GM21723 (cell line): ENCODE measurements around the gene PEX11G.
"Not testable (repeated sequence)": the region's sequence is repeated elsewhere in the genome, so short reads cannot be mapped to it uniquely, and the experiment has no call there.

ENCODE experiments used
- ATAC-seq: cut with Tn5 transposase; IDR thresholded peaks from one replicate; pipeline ENCODE4 v1.9.1; 2021; ENCODE audit warnings: mild to moderate bottlenecking, moderate library complexity; ENCODE audit not compliant: unreplicated experiment

PEX11G gene

GRCh38 chr19:7470540-7471305 is 18.1 kb downstream of the PEX11G start:
- no peak for ATAC-seq

- ATAC-seq, result no peak
Observed at GRCh38 chr19:7469669-7470285, 19.1 kb downstream of the PEX11G start.

DNA sequence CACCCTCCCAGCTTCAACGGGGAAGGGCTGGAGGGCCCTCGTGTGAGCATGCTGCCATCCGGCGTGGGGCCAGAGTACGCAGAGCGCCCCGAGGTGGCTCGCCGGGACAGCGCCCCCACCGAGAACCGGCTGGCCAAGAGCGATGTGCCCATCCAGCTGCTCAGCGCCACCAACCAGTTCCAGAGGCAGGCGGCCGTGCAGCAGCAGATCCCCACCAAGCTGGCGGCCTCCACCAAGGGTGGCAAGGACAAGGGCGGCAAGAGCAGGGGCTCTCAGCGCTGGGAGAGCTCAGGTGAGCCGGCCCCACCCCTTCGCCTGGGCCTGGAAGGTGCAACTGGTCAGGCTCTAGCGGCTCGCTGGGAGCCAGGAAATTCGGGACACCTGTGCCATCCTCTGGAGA is 20.0 kb downstream of the PEX11G start:
- no peak for ATAC-seq

GRCh38 chr19:7467009-7467989 is 21.5 kb downstream of the PEX11G start:
- ATAC-seq, result no peak

DNA sequence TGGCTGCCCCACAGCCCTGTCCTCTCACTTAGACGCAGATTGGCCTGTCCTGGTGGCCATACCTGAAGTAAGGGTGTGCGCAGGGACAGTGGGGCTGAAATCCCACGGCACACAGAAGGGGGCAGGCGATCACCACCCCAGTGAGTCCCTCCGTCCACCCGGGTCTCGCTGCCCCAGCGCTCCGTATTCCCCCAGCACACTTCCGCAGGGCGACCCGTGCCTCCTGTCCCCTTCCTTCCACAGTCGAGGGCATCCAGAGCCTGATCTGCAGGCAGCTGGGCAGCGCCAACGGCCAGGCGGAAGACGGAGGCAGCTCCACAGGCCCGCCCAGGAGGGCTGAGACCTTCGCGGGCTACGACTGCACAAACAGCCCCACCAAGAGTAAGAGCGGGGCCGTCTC is 25.3 kb downstream of the PEX11G start:
- ATAC-seq, result no peak

DNA sequence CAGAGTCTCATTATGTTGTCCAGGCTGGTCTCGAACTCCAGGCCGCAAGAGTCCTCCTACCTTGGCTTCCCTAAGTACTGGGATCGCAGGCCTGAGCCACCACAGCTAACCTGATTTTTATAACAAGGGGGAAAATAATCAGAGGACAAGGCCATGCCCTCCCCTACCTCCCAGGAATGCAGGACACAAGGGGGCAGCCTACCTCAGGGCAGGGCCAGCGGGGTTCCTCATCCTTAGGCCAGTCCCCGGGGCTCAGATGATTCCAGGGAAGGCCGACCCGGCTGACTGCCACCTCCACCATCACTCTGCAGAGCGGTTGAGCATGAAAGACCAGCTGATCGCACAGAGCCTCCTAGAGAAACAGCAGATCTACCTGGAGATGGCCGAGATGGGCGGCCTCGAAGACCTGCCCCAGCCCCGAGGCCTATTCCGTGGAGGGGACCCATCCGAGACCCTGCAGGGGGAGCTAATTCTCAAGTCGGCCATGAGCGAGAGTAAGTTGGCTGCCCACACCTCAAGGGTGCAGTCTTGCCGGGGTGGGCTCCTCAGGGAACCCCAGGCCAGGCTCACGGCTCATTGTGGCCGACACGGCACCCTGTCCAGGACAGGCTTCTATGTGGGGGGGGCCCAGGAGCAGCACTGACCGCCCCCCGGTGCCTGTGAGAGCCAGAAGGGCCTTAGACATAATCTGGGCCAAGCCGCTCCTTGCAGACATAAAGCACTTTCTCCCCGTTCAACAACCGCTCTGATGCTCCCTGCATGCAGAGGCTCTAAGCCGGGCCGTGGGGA is 26.8 kb downstream of the PEX11G start:
- no peak for ATAC-seq

- ATAC-seq, result no peak
Observed at GRCh38 chr19:7460562-7460966, 28.3 kb downstream of the PEX11G start.

GRCh38 chr19:7459773-7460172 is 29.1 kb downstream of the PEX11G start:
- no peak for ATAC-seq

DNA sequence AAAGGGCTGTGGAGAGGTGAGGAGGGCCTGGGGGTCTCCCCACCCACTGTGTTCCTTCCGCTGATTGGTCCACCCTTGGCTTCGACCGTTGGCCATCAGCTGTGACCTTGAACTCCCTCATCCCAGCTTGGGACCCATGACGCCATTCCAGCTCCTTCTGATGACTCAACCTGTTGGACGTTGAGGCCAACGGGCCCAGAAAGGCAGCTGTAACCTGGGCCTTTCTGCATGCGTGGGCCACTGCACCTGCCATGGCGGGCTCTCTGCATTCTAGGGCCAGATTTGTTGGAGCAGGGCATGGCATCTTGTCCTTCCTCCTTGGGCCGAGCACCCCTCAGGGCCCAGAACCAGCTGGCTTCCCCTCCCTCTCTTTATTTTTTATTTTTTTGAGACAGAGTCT is 30.2 kb downstream of the PEX11G start:
- ATAC-seq, result no peak

DNA sequence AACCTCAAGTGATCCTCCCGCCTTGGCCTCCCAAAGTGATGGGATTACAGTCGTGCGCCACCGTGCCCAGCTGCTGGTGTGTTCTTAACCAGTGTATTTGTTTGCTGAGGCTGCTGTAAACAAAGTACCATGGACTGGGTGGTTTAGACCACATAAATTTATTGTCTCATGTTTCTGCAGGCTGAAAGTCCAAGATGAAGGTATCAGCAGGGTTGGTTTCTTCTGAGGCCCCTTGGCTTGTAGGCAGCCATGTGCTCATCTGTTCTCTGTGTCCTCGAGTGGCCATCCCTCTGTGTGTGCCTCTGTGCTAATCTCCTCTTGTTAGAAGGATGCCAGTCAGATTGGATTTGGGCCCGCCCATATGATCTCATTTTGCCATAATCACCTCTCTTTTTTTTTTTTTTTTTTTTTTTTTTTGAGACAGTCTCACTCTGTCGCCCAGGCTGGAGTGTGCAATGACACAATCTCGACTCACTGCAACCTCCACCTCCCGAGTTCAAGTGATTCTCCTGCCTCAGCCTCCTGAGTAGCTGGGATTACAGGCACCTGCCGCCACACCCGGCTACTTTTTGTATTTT is 31.8 kb downstream of the PEX11G start:
- no peak for ATAC-seq

DNA sequence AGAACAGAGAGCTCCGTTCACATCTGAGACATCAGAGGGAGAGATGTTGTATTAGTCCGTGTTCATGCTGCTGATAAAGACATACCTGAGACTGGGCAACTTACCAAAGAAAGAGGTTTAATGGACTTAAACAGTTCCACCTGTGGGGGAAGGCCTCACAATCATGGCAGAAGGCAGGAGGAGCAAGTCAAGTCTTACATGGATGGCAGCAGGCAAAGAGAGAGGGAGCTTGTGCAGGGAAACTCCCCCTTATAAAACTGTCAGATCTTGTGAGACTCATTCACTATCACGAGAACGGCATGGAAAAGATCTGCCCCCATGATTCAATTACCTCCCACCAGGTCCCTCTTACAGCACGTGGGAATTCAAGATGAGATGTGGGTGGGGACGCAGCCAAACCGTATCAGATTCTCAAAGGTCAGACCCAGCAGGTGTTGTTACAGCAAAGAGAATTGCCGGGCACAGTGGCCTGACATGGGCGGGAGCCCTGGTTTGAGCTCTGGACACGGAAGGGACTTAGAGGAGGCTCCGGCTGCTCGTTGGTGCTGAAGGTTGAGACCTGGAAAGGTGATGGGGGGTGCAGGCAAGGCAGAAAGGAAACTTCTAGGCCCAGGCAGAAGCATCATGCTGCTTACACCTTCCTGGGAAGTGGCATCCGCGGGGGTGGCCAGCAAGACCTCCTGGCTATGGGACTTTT is 33.1 kb downstream of the PEX11G start:
- no peak for ATAC-seq

- ATAC-seq, result no peak
Observed at GRCh38 chr19:7454998-7455397, 33.8 kb downstream of the PEX11G start.

GRCh38 chr19:7450243-7451223 is 38.3 kb downstream of the PEX11G start:
- no peak for ATAC-seq

GRCh38 chr19:7449391-7450070 is 39.3 kb downstream of the PEX11G start:
- ATAC-seq, result not testable (repeated sequence)

DNA sequence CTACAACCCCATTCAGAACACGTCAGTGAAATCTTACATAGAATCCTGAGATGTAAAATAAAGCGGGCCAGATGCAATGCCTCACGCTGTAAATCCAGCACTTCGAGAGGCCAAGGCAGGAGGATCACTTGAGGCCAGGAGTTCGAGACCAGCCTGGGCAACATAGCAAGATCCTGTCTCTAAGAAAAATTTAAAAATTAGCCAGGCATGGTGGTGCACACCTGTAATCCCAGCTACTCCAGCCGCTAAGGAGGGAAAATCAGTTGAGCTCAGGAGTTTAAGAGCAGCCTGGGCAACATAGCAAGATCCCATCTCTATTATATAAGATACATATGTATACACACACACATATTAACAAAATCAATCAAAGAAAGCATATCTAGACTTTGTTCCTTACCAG is 41.2 kb downstream of the PEX11G start:
- ATAC-seq, result no peak

DNA sequence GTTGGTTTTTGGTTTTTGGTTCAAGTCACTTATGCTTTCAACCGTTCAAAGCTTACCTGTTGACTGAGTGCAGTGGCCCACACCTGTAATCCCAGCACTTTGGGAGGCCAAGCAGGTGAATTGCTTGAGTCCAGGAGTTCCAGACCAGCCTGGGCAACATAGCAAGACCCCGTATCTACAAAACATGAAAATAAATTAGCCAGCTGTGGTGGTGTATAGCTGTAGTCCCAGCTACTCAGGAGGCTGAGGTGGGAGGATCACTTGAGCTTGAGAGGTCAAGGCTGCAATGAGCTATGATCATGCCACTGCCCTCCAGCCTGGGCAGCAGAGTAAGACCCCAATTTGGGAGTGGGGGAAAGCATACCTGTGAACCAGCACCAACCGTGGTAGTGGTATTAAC is 43.7 kb downstream of the PEX11G start:
- ATAC-seq, result no peak

- ATAC-seq, result no peak
Observed at GRCh38 chr19:7444042-7444441, 44.8 kb downstream of the PEX11G start.

DNA sequence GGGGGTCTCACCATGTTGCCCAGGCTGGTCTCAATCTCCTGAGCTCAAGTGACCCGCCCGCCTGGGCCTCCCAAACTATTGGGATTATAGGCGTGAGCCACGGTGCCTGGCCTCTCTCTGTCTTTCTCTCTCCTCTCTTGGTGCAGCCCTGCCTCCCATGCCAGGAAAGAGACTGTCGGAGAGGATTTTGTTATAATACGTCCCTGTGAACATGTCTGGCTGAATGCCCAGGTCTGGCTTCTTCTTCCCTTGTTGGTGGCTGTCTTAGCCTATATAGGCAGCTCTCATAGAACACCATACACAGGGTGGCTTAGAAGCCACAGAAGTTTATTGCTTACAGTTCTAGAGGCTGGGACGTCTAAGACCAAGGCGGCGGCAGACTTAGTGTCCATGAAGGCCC is 46.4 kb downstream of the PEX11G start:
- ATAC-seq, result no peak
